Adrenal gland (tissue), 12 donors: ENCODE data around the gene ZNF143. TPM values are rescaled to one million over a fixed set of nuclear protein-coding genes. Genes with fewer than 3 reads are reported as not detected.

Source experiments
- DNase-seq, 7 donors: peaks; one replicate each; pipeline ENCODE4 v3.0.0-alpha.2; 2019 to 2020
- H3K27ac ChIP-seq, 5 donors: fragments of 200-600 bp; sonication (generic) in 4 of 5; 1 replicate in 3 of 5; 2 replicates in 2 of 5; pipeline versions ENCODE4 v1.5.1 to v1.8.0; 2016 to 2020; ENCODE audit warnings: mild to moderate bottlenecking in 1 of 5
- H3K27me3 ChIP-seq: fragments of 200-600 bp; 2 replicates; pipeline ENCODE4 v1.8.0; 2021
- H3K36me3 ChIP-seq, 2 donors: fragments of 200-600 bp; replicated peaks in 1 of 2; 1 replicate in 1 of 2; 2 replicates in 1 of 2; pipeline versions ENCODE4 v1.5.1 to v1.8.0; 2018 to 2022
- H3K4me1 ChIP-seq, 2 donors: fragments of 200-600 bp; replicated peaks in 1 of 2; 1 replicate in 1 of 2; 2 replicates in 1 of 2; pipeline versions ENCODE4 v1.5.1 to v1.8.0; 2018 to 2021
- H3K4me3 ChIP-seq, 4 donors: fragments of 200-600 bp; sonication (generic) in 3 of 4; one replicate each; pipeline ENCODE4 v1.5.1; 2016 to 2018
- H3K9me3 ChIP-seq, 3 donors: fragments of 200-600 bp; sonication (generic) in 1 of 3; replicated peaks in 1 of 3; 1 replicate in 2 of 3; 2 replicates in 1 of 3; pipeline versions ENCODE4 v1.5.1 to v1.8.0; 2016 to 2021
- CTCF ChIP-seq, 6 experiments: fragments of 450-650 bp in 4 of 6; fragments of 200-600 bp in 2 of 6; sonication (generic) in 1 of 6; IDR thresholded peaks; 1 replicate in 5 of 6; 2 replicates in 1 of 6; pipeline versions ENCODE4 v1.5.1 to v1.8.0; 2016 to 2021; ENCODE audit warnings: antibody characterized with exemption in 6 of 6, mild to moderate bottlenecking in 2 of 6, moderate library complexity in 1 of 6
- POLR2A ChIP-seq, 2 donors: fragments of 450-650 bp; IDR thresholded peaks; one replicate each; pipeline ENCODE4 v1.6.1; 2017; ENCODE audit warnings: antibody characterized with exemption in 2 of 2, mild to moderate bottlenecking in 2 of 2, moderate library complexity in 1 of 2
- WGBS, 4 donors: extraction: QIAGEN DNeasy Blood & Tissue Kit in 2 of 4; methylation state at CpG; one replicate each; pipeline versions ENCODE4 v1.1.5 to v1.1.7; 2013 to 2017; 5-methylcytosine and 5-hydroxymethylcytosine counted together
- intact Hi-C, 2 donors: fragments of 100-400 bp; cut with DNase I; formaldehyde crosslinking; loops; one replicate each; pipeline versions ENCODE4 v1.14.1 to v1.15.0; 2022 to 2023
- polyA plus RNA-seq, 3 donors: library from polyadenylated mRNA; stranded (reverse); fragments of 200-250 nt in 2 of 3; fragments of 350-450 nt in 1 of 3; fragmentation: Illumina TruSeq in 1 of 3; extraction: RNeasy Lipid Tissue Mini Kit (QIAGEN cat#74804) in 1 of 3; gene quantifications; one replicate each; pipeline ENCODE4 v1.2.3, GENCODE V29; 2013 to 2014
- total RNA-seq, 9 donors: library from RNA; depleted of rRNA in 4 of 9; stranded (reverse); fragments of >200 nt in 4 of 9; fragments of 120-200 nt in 1 of 9; fragmentation: NEBNext Ultra II Directional in 1 of 9; extraction: Animal tissue kit (Norgen Biotek cat#: 25700) in 1 of 9; gene quantifications; one replicate each; pipeline versions ENCODE4 v1.1.0 to v1.2.4, GENCODE V29; 2013 to 2023
- donor health status: healthy with polysubstance abuse.
- donor health status: Bipolar disorder and iron deficiency.
- donor health status: DM: yes; HTN: yes; CAD: no.
- donor health status: DM: no; HTN: no; CAD: no.
- donor health status: DM: no; HTN: no; CAD: no.
- donor health status: DM: yes; HTN: yes; CAD: no.

ZNF143 gene
- total and polyA plus RNA-seq, 12 donors, result 6.8 to 29.8 (median 17.1) TPM

- DNase-seq, result no peak
- H3K27ac ChIP-seq, result no peak overlapping the region
Observed at GRCh38 chr11:9462806-9463537, 2.2 kb downstream of the ZNF143 start.

GRCh38 chr11:9470765-9471164, 10.0 kb downstream of the ZNF143 start:
- 89 to 93% (median 92%) methylated on average over 4 of the region's 4 CpGs for WGBS, 4 donors
- H3K4me1 ChIP-seq, result no peaks in the 10 kb centered on the region
- H3K36me3 ChIP-seq, result peaks cover 0 to 38% of the 10 kb centered on the region in 2 donors
- intact Hi-C loops, result no loop called here
- TF ChIP-seq POLR2A (IDR thresholded peaks at IDR 0.05) (no peak), CTCF (IDR thresholded peaks at IDR 0.05) (no peak)
- H3K9me3 ChIP-seq, result no peaks in the 10 kb centered on the region
- no peak overlapping the region for H3K4me3 ChIP-seq
- DNase-seq, result no peak
- no peak overlapping the region for H3K27ac ChIP-seq
- H3K27me3 ChIP-seq, result no peaks in the 10 kb centered on the region

More at GRCh38 chr11:9462806-9463537, 2.2 kb downstream of the ZNF143 start:
- intact Hi-C loops, result no loop called here
- no peaks in the 10 kb centered on the region for H3K9me3 ChIP-seq
- TF ChIP-seq CTCF (IDR thresholded peaks at IDR 0.05), result no peak
- TF ChIP-seq POLR2A (IDR thresholded peaks at IDR 0.05), result no peak
- no peak overlapping the region for H3K4me3 ChIP-seq
- no peaks in the 10 kb centered on the region for H3K27me3 ChIP-seq
- H3K4me1 ChIP-seq, result peaks cover 8 to 20% of the 10 kb centered on the region in 2 donors
- no peaks in the 10 kb centered on the region for H3K36me3 ChIP-seq
- 90 to 95% (median 93%) methylated on average over 8 of the region's 8 CpGs for WGBS, 4 donors

- Histone ChIP-seq H3K4me1 (no peaks in the 10 kb centered on the region), H3K9me3 (no peaks in the 10 kb centered on the region), H3K27me3 (no peaks in the 10 kb centered on the region), H3K36me3 (peaks cover 0 to 42% of the 10 kb centered on the region in 2 donors), H3K27ac (no peak overlapping the region), H3K4me3 (no peak overlapping the region)
- intact Hi-C loops, result no loop called here
- DNase-seq, result no peak
- TF ChIP-seq POLR2A (IDR thresholded peaks at IDR 0.05) (no peak), CTCF (IDR thresholded peaks at IDR 0.05) (no peak)
Observed at GRCh38 chr11:9473408-9473807, 12.6 kb downstream of the ZNF143 start.

GRCh38 chr11:9479899-9480298, 19.1 kb downstream of the ZNF143 start:
- Histone ChIP-seq H3K9me3 (no peaks in the 10 kb centered on the region), H3K27ac (no peak overlapping the region), H3K4me3 (no peak overlapping the region), H3K36me3 (peaks cover 0 to 42% of the 10 kb centered on the region in 2 donors), H3K27me3 (no peaks in the 10 kb centered on the region), H3K4me1 (no peaks in the 10 kb centered on the region)
- intact Hi-C loops, result no loop called here
- TF ChIP-seq POLR2A (IDR thresholded peaks at IDR 0.05), result no peak
- TF ChIP-seq CTCF (IDR thresholded peaks at IDR 0.05), result no peak
- 82 to 90% (median 84%) methylated on average over 2 of the region's 2 CpGs for WGBS, 4 donors
- no peak for DNase-seq
